ENCODE measurements around the gene PTPN3.

DNA sequence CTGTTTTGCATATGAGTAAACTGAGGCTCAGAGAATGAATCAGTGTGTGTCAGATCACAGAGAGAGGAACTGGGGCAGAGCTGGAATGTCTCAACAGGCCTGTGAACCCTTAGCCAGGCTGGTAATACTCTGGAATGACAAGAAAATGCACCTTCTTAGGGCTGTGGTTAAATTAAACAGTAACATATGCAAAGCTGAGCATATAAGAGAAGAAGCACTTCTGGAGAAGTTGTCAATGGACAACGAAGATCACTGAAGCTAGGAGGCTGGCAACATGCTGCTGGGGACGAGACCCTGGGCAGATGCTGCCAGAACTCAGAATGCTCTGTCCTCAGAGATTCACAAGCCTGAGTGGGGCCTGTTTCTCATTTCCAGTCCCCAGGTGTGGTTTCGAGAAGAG lies 112.6 kb downstream of the PTPN3 start:
- TF ChIP-seq, protein P1, sequence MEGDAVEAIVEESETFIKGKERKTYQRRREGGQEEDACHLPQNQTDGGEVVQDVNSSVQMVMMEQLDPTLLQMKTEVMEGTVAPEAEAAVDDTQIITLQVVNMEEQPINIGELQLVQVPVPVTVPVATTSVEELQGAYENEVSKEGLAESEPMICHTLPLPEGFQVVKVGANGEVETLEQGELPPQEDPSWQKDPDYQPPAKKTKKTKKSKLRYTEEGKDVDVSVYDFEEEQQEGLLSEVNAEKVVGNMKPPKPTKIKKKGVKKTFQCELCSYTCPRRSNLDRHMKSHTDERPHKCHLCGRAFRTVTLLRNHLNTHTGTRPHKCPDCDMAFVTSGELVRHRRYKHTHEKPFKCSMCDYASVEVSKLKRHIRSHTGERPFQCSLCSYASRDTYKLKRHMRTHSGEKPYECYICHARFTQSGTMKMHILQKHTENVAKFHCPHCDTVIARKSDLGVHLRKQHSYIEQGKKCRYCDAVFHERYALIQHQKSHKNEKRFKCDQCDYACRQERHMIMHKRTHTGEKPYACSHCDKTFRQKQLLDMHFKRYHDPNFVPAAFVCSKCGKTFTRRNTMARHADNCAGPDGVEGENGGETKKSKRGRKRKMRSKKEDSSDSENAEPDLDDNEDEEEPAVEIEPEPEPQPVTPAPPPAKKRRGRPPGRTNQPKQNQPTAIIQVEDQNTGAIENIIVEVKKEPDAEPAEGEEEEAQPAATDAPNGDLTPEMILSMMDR (IDR thresholded peaks at IDR 0.05), result no peak
- no peak for TF ChIP-seq POLR2A (IDR thresholded peaks at IDR 0.05)
